Kidney (tissue), 14 donors: ENCODE measurements around the gene PRKAR1B. TPM values are rescaled to one million over a fixed set of nuclear protein-coding genes. Genes with fewer than 3 reads are reported as not detected.
A peak's percentile ranks its signal among the peaks of the same experiment; 100 is the strongest.

Experiments used
- DNase-seq, 5 donors: peaks; one replicate each; pipeline ENCODE4 v3.0.0-alpha.2; 2013 to 2020
- FAIRE-seq: peaks from 2 replicates; lab custom pipeline; 2012; peaks lifted over from hg19 to GRCh38; lab: Jason Lieb, UNC
- H3K27ac ChIP-seq, 2 donors: one replicate each; pipeline ENCODE4 v1.7.0; 2013; ENCODE audit warnings: low read depth in 2 of 2, low read length in 2 of 2, inconsistent platforms in 1 of 2
- H3K27me3 ChIP-seq: one replicate; pipeline ENCODE4 v1.7.1; 2013; ENCODE audit warnings: low read length, inconsistent platforms; ENCODE audit not compliant: control insufficient read depth, insufficient read depth
- H3K36me3 ChIP-seq, 3 donors: one replicate each; pipeline versions ENCODE4 v1.7.0 to v1.7.1; 2013; ENCODE audit warnings: low read length in 3 of 3, control low read depth in 1 of 3, inconsistent platforms in 1 of 3; ENCODE audit not compliant: insufficient read depth in 3 of 3, control insufficient read depth in 2 of 3
- H3K4me1 ChIP-seq, 3 donors: one replicate each; pipeline versions ENCODE4 v1.7.0 to v1.7.1; 2013; ENCODE audit warnings: low read length in 3 of 3, inconsistent platforms in 1 of 3, low read depth in 1 of 3; ENCODE audit not compliant: control insufficient read depth in 2 of 3, insufficient read depth in 2 of 3
- H3K4me3 ChIP-seq, 3 donors: one replicate each; pipeline versions ENCODE4 v1.7.0 to v1.8.1; 2013; ENCODE audit warnings: low read length in 3 of 3, control low read depth in 1 of 3, inconsistent platforms in 1 of 3
- H3K9ac ChIP-seq, 3 donors: one replicate each; pipeline versions ENCODE4 v1.7.0 to v1.7.1; 2013; ENCODE audit warnings: low read length in 3 of 3, control low read depth in 1 of 3, inconsistent platforms in 1 of 3
- H3K9me3 ChIP-seq, 3 donors: one replicate each; pipeline versions ENCODE4 v1.7.0 to v1.7.1; 2013; ENCODE audit warnings: low read length in 3 of 3, control low read depth in 1 of 3, inconsistent platforms in 1 of 3; ENCODE audit not compliant: control insufficient read depth in 2 of 3, insufficient read depth in 1 of 3
- intact Hi-C: fragments of 100-400 bp; cut with DNase I; formaldehyde crosslinking; loops from one replicate; pipeline ENCODE4 v1.11.1; 2022
- polyA plus RNA-seq: library from polyadenylated mRNA; stranded (reverse); fragments of 350-450 nt; fragmentation: Illumina TruSeq; extraction: RNeasy Lipid Tissue Mini Kit (QIAGEN cat#74804); gene quantifications from one replicate; pipeline ENCODE4 v1.2.3, GENCODE V29; 2014; ENCODE audit warnings: low read depth, low replicate concordance; ENCODE audit not compliant: insufficient read depth
- total RNA-seq: library from RNA; stranded (reverse); fragmentation: NEBNext Ultra II Directional; extraction: Animal tissue kit (Norgen Biotek cat#: 25700); gene quantifications from one replicate; pipeline ENCODE4 v1.2.1, GENCODE V29; 2021
- TF ChIP-seq, protein P1 (sequence below): IDR thresholded peaks from 3 replicates; pipeline ENCODE4 v1.5.1; 2012; ENCODE audit warnings: mild to moderate bottlenecking, moderate library complexity, borderline replicate concordance; ENCODE audit not compliant: insufficient read depth; ENCODE audit errors: extremely low read depth
- donor health status: control.
- donor health status: control.
- donor health status: control.
- donor health status: control.
- donor health status: control.
- donor health status: DM: yes; HTN: yes; CAD: no.
- donor health status: Normal renal cell carcinoma (clear cell type).

Gene PRKAR1B
- total and polyA plus RNA-seq, 2 donors from 2014 or later, result 15.9 to 21.4 TPM

DNA sequence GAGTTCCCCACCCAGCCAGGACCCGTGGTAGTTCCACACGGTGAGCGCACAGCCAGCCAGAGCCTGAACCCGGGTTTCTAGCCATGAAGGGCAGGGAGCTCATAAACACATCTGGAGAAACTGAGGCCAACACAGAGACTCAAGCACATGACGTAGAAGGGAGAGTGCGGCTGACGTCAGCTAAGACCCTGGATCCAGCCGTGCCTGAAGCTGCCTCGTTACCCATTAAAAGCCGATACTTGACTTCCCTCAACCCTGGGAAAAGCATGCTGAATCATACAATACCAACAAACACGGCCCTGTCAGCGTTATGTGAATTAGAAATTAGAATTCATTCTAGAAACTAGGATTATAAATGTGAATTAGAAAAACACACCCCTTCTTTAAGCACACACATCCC is 142.3 kb downstream of the PRKAR1B start:
- Histone ChIP-seq H3K9me3 (peaks cover 0 to 8% (median 0%) of the 10 kb centered on the region in 3 donors), H3K9ac (no peak overlapping the region), H3K27ac (no peak overlapping the region), H3K4me1 (peaks cover 0 to 5% (median 3%) of the 10 kb centered on the region in 3 donors), H3K4me3 (no peak overlapping the region), H3K36me3 (peaks cover 0 to 13% (median 5%) of the 10 kb centered on the region in 3 donors), H3K27me3 (no peaks in the 10 kb centered on the region)
- FAIRE-seq (no peak), DNase-seq (no peak)
- intact Hi-C loops, result no loop called here
- TF ChIP-seq, protein P1, sequence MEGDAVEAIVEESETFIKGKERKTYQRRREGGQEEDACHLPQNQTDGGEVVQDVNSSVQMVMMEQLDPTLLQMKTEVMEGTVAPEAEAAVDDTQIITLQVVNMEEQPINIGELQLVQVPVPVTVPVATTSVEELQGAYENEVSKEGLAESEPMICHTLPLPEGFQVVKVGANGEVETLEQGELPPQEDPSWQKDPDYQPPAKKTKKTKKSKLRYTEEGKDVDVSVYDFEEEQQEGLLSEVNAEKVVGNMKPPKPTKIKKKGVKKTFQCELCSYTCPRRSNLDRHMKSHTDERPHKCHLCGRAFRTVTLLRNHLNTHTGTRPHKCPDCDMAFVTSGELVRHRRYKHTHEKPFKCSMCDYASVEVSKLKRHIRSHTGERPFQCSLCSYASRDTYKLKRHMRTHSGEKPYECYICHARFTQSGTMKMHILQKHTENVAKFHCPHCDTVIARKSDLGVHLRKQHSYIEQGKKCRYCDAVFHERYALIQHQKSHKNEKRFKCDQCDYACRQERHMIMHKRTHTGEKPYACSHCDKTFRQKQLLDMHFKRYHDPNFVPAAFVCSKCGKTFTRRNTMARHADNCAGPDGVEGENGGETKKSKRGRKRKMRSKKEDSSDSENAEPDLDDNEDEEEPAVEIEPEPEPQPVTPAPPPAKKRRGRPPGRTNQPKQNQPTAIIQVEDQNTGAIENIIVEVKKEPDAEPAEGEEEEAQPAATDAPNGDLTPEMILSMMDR, result no peak

DNA sequence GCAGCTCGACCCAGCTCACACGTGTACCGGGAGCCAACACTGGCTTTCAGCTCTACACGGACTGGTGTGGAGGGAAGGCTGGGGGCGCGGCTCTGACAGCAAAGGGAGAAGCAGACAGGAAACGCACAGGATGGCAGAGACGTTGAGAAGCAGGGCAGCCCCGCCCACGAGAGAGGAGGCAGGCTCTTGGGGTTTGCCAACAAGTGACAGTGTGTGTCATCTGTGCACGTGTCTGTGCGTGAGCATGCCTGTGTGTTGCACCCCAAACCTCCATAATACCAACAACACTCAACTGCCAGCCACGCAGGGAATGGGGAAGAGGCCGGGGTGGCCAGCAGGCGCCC is 143.0 kb downstream of the PRKAR1B start:
- FAIRE-seq, result no peak
- intact Hi-C loops, result no loop called here
- Histone ChIP-seq H3K36me3 (peaks cover 0 to 13% (median 5%) of the 10 kb centered on the region in 3 donors), H3K27ac (no peak overlapping the region), H3K27me3 (no peaks in the 10 kb centered on the region), H3K4me3 (no peak overlapping the region), H3K9ac (no peak overlapping the region), H3K4me1 (peaks cover 0 to 5% (median 3%) of the 10 kb centered on the region in 3 donors), H3K9me3 (peaks cover 0 to 8% (median 0%) of the 10 kb centered on the region in 3 donors)
- DNase-seq, result peak in 1 of 5 donors; percentile 77
- TF ChIP-seq, protein P1, result no peak

DNA sequence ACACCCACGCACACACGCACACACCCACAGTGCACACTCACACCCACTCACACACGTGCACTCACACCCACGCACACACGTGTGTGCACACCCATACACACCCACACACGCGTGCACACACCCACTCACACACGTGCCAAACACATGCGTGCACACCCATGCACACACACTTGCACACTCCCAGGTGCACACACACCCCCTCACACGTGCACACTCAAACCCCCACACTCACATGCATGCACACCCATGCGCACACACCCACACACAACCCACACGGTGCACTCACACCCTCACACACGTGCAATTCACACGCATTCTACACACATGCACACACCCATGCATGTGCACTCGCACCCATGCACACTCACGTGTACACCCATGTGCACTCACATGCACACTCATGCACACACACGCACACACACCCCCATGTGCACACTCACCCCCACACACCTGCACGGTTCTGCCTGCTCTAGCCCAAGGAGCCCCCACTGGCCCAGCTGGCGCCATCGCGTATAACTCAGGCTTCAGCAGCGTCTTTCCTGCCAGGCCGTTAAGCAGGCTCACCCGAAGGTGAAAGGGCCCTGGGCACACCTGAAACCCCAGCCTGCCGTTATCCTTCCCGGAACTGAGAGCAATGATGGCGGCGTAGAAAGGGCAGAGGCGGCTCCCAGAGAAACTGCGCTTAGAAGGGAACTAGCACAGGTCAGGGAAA is 143.5 kb downstream of the PRKAR1B start:
- intact Hi-C loops, result no loop called here
- Histone ChIP-seq H3K9me3 (peaks cover 0 to 5% (median 0%) of the 10 kb centered on the region in 3 donors), H3K36me3 (peaks cover 0 to 9% (median 5%) of the 10 kb centered on the region in 3 donors), H3K27me3 (no peaks in the 10 kb centered on the region), H3K4me1 (peaks cover 0 to 5% (median 3%) of the 10 kb centered on the region in 3 donors), H3K27ac (no peak overlapping the region), H3K4me3 (no peak overlapping the region), H3K9ac (no peak overlapping the region)
- DNase-seq (peak in 1 of 5 donors; percentile 60), FAIRE-seq (no peak)
- TF ChIP-seq, protein P1, result no peak
